SW 1271 (cell line): ENCODE data around the gene STIM2.

Source experiments
- DNase-seq, 2 experiments: peaks; one replicate each; lab custom pipeline; 2025; lab: John Stamatoyannopoulos, UW

The STIM2 gene

GRCh38 chr4:26837993-26838842 lies 22.4 kb upstream of the STIM2 start:
- DNase-seq = no peak

- no peak for DNase-seq
Observed at GRCh38 chr4:26839016-26839415, 21.6 kb upstream of the STIM2 start.

DNA sequence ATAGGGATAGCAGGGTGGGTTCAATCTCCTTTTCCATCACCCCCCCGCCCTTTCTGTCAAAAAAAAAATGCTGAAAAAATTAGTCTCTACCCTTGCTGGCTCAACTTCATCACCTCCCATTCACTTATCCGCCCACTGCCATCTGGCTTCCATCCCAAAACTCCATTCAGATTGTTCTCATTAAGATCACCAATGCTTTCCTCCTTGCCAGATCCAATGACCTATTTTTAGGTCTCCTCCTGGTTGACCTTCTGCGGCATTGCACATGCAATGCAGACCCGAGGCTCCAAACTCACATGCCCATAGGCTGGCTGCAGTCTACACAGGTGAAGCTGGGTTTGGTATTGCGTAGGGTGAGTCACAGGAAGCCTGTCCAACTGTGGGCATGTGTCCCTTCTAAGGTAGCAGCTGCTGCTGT lies 21.1 kb upstream of the STIM2 start:
- no peak for DNase-seq

GRCh38 chr4:26840786-26841185 lies 19.9 kb upstream of the STIM2 start:
- DNase-seq = no peak

DNA sequence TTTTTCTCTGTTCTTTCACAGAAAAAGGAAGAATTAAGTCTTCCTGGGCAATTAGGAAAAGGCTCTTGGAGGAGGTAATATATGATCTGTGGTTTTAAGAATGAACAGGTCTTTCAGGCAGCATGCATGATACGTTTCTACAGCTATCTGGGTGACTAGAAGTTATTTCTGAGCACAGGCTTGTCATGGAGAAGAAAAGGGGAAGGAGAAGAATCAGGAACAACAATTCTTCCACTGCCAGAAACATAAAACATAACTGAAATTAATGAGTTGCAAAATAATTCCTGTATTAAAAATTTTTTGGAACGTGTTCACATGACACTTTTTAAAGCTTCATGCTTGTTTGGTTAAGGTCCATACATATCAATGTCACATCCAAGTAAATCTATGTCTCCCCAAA lies 17.7 kb upstream of the STIM2 start:
- DNase-seq = no peak

GRCh38 chr4:26850528-26850927 lies 10.1 kb upstream of the STIM2 start:
- no peak for DNase-seq

- no peak for DNase-seq
Observed at GRCh38 chr4:26851129-26851528, 9.5 kb upstream of the STIM2 start.

DNA sequence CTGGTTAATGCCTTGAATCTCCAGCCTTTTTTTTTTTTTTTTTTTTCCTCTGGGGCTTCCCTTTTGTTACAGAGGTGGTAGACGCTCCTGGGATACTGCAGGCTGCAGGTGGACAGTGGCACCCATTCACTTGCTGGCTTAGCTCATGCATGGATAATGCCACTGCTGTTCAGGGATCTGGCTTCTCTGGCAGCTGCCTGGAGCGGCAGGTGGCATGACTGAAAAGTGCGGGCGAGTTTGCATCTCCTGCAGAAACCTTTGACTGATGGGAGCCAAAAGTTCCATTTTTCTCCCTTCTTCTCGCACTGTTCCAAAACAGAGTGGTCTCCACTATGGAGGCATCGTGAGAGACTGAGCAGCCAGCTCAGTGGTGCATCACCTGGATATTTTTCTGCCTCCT lies 5.9 kb upstream of the STIM2 start:
- no peak for DNase-seq

DNA sequence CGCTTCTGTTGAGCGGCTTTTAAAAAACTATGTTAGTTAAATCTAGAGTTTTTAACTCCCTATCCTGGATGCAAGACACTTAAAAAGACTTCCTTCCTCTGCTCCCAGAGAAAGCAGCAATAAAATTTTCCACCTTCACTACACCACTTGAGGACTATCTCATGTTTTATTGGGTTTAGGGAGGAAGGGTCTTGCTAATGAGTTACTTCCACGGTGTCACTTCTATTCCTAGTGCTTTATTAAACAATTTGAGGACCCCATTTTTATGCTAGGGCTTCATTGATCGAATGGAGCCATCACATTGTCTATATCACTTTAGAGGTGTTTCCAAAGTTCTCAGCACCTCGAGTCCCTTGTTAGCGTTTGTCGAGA lies 3.7 kb upstream of the STIM2 start:
- no peak for DNase-seq

DNA sequence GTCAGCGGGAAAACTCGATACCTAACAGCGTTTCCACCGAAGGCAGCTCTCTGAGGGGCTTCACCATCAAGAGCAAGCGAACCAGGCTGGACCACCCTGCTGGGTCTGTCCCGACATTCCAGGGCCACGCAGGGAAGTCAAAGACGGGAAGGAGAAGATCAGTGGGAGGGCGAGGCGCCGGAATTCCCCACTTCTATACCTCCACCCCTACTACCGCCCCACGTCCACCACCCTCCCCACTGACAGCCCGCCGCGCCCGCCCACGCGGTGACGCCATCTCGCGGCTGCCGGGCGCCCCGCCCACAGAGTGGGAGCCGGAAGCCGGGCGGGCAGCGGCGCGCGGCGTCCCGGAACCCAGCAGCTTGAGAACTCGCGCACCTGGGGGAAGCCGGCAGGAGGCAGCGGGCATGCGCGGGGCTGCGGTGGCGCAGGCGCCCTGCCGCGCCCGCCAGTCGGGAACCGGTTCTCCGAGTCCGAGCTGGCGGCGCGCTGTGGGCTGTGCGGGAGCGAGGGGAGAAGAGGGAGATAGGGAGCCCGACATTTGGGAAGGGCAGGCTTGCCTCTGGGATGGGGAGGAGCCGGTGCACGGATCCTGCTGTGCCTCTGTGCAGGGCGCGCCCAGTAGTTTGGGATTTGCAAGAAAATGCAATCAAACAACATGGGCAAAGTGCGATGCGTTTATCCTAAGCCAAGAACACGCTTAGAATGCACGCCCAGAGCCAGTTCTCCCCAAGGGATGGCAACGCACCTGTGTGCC lies 3.2 kb upstream of the STIM2 start:
- DNase-seq = peak; percentile 39 to 83

GRCh38 chr4:26858035-26858918 lies 2.4 kb upstream of the STIM2 start:
- DNase-seq = no peak

- no peak for DNase-seq
Observed at GRCh38 chr4:26858947-26859401, 1.7 kb upstream of the STIM2 start.

DNA sequence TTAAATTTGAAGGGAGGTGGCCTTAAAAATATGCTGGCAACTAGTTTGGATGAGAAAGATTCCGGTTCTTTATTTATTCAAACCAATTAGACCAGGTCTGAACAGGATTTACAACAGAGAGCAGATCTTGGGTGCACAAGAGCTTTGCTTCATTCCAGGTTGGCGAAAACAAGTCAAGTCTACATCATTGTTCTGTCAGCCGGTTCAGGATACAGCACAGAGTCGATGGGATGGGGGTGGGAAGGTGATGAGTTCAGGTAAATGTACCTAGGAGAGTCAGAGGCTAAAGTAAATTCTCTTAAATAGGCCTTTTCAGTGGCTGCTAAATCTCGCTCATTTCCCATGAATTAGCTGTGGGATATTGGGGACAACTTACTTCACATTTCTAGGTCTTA lies 882 bp upstream of the STIM2 start:
- DNase-seq = no peak

DNA sequence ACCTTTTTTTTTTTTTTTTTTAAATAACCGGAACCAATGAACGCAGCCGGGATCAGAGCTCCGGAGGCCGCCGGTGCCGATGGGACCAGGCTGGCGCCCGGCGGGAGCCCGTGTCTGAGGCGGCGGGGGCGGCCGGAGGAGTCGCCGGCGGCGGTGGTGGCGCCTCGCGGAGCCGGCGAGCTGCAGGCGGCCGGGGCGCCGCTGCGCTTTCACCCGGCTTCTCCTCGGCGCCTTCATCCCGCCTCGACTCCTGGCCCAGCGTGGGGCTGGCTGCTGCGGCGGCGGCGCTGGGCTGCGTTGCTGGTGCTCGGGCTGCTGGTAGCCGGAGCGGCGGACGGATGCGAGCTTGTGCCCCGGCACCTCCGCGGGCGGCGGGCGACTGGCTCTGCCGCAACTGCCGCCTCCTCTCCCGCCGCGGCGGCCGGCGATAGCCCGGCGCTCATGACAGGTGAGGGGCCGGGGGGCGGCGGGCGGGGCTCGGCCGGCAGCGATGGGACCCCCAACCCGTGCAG lies 337 bp downstream of the STIM2 start:
- DNase-seq = peak in 1 of 2 experiments; percentile 15

DNA sequence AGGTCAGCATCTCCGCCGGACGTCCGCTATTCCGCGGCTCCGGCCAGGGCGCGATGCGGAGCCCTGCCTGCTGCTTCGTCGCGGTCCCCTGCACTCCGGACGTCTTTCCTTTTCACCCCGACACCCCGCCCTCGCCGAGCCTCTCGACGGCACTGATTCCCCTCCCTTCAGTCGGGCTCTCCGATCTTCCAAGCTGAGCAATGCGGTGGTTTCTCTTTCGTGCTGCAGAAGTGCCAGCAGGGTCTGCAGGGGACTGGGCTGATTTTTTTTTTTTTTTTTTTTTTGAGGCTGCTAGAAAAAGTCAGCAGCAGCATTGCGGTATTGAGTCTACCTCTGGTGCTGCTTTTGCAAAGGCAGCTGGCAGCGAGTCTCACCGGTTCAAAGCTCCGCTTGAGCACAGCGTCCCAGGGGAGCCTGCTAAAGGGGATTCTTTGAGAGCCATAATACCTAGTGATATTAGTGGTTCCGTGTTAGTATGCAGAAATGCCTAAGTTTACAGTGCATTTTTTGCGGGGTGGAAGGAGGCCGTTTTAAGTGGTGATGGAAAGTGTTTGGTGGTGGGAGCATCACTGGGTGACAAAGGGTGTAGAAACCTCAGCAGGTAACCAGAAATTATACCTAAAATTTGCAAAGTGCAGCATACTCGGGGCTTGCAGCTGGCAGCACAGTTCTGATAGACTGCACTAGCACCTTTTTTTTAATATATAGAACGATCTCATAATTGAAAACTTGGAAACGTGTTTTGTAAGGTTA lies 969 bp downstream of the STIM2 start:
- DNase-seq = peak in 1 of 2 experiments; percentile 46

GRCh38 chr4:26862381-26862915 lies 1.8 kb downstream of the STIM2 start:
- DNase-seq = no peak

DNA sequence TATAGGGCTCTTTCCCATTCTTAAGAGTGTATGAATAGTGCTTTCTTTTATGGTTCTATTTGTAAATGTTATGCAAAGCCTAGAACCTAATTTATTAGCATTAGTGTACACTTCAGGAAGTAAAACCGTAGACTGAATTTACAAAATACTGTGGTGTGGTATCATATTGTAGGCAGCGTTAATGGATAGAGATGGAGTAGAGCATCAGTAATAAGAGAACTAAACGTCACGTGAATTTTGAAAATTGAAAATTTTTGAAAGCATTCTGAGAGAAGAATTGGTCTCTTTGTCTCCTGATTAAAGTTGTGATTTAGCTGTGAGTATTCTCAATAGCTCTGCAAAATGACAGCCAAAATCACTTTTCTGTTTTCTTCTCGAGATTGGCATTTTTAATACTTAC lies 2.9 kb downstream of the STIM2 start:
- no peak for DNase-seq

- DNase-seq = no peak
Observed at GRCh38 chr4:26864899-26865298, 4.3 kb downstream of the STIM2 start.

DNA sequence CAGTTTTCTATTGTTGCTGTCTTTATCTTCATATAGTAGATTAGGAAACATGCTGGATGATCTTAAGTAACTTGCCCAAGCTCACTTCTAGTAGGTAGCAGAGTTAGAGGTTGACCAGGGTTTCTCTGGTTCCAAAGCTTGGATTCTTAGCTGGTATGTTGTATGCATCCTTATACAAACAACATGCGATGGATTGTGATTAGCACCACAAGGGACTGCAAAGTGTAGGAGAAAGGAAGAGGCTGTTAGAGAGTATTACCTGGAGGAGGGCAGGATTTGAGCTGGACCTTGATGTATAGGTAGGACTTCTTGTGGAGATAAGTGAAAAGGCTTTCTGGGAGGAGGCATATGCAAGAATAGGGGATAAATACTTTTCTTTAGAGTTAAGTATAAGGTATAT lies 5.6 kb downstream of the STIM2 start:
- DNase-seq = no peak

DNA sequence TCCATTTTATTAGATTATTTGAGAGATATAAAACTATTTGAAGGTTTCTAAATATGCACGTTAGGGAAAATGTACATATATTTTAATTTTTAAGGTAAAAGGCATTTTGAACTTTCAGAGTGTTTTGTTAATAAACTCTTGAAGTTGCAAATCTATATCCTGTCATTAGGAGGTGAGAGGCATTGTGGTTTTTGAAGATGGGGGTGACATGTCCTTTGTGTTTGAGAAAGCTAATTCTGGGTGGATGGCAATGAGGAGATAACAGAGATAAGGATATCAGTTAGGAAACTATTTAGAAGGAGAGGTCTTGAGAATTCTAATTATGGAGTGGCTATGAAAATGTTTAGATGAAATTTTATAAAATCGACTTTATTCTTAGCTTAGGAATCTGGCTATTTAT lies 6.1 kb downstream of the STIM2 start:
- DNase-seq = no peak
